HFFc6 (cell line): Measurements from ENCODE around the gene VIPR2. TPM values are rescaled to one million over a fixed set of nuclear protein-coding genes. Genes with fewer than 3 reads are reported as not detected.

Source experiments
- DNase-seq: peaks from one replicate; pipeline ENCODE4 v3.0.0-alpha.2; 2018
- H3K27ac Mint-ChIP-seq: 2 replicates; pipeline ENCODE4 v1.8.0; 2020; ENCODE audit warnings: mild to moderate bottlenecking, mixed read lengths
- H3K27me3 Mint-ChIP-seq: 2 replicates; pipeline ENCODE4 v1.8.0; 2021; ENCODE audit warnings: mild to moderate bottlenecking, moderate library complexity, mixed read lengths; ENCODE audit not compliant: insufficient read depth
- H3K36me3 Mint-ChIP-seq: 2 replicates; pipeline ENCODE4 v1.8.0; 2021; ENCODE audit warnings: low read depth, mixed read lengths
- H3K4me1 Mint-ChIP-seq: 2 replicates; pipeline ENCODE4 v1.8.0; 2020; ENCODE audit warnings: low read depth, mixed read lengths
- H3K4me3 Mint-ChIP-seq: 2 replicates; pipeline ENCODE4 v1.8.0; 2020; ENCODE audit warnings: mild to moderate bottlenecking, moderate library complexity, mixed read lengths
- H3K9me3 Mint-ChIP-seq: 2 replicates; pipeline ENCODE4 v1.8.0; 2020; ENCODE audit warnings: mild to moderate bottlenecking, mixed read lengths
- total RNA-seq, 6 experiments: library from RNA; stranded (reverse); fragmentation: NEBNext Ultra II Directional; extraction: Animal tissue kit (Norgen Biotek cat#: 25700); gene quantifications; 2 replicates in 1 of 6; 3 replicates in 5 of 6; pipeline ENCODE4 v1.2.3, GENCODE V29; 2021
- TF ChIP-seq, protein P1 (sequence below): fragments of 200-600 bp; sonication (generic); IDR thresholded peaks from 2 replicates; pipeline ENCODE4 v1.5.0; 2021; ENCODE audit warnings: antibody characterized with exemption, mild to moderate bottlenecking

VIPR2 gene
- total RNA-seq, 6 experiments from 2014 or later, result not detected

DNA sequence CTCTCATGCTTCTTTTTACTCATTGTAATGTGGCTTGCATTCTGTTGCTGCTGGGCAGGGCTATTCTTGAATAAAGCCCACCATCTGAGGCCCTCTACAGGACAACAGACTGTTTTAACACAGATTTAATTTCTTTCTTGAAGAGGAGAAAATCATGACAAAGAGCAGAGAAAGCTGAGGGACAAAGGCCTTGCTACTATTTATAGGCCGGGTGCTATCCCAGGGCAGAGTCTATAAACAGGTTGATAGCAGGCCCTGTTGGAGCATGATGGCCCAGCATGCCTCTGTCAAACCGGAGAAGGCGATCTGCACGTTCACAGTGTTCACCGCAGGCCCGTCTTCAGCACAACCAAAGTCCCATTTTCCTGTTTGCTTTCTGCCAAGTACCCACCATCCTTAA is 3.0 kb downstream of the VIPR2 start:
- H3K9me3 Mint-ChIP-seq, result peaks cover 25% of the 10 kb centered on the region
- no peaks in the 10 kb centered on the region for H3K36me3 Mint-ChIP-seq
- H3K27me3 Mint-ChIP-seq, result peaks cover 2% of the 10 kb centered on the region
- no peak overlapping the region for H3K27ac Mint-ChIP-seq
- TF ChIP-seq, protein P1, sequence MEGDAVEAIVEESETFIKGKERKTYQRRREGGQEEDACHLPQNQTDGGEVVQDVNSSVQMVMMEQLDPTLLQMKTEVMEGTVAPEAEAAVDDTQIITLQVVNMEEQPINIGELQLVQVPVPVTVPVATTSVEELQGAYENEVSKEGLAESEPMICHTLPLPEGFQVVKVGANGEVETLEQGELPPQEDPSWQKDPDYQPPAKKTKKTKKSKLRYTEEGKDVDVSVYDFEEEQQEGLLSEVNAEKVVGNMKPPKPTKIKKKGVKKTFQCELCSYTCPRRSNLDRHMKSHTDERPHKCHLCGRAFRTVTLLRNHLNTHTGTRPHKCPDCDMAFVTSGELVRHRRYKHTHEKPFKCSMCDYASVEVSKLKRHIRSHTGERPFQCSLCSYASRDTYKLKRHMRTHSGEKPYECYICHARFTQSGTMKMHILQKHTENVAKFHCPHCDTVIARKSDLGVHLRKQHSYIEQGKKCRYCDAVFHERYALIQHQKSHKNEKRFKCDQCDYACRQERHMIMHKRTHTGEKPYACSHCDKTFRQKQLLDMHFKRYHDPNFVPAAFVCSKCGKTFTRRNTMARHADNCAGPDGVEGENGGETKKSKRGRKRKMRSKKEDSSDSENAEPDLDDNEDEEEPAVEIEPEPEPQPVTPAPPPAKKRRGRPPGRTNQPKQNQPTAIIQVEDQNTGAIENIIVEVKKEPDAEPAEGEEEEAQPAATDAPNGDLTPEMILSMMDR, result no peak
- H3K4me1 Mint-ChIP-seq, result no peaks in the 10 kb centered on the region
- DNase-seq, result no peak
- no peak overlapping the region for H3K4me3 Mint-ChIP-seq

DNA sequence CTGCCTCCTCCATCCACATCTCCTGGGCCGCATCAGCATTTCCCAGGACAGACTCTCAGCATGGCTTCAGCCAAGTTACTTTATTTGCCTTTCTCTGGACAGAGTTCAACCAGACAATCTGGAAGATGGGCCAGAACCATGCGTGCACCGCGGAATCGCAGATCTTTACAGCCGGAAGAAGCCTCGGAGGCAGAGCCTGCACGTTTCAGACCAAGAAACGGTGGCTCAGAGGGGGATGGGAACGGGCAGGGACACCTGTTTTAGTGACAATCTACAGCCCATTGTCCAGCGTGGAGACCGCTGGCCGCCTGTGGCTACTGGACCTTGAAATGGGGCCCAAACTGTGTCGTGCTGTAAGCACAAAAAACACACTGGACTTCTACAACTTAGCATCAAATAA is 3.5 kb downstream of the VIPR2 start:
- H3K36me3 Mint-ChIP-seq, result no peaks in the 10 kb centered on the region
- DNase-seq, result no peak
- H3K9me3 Mint-ChIP-seq, result peaks cover 30% of the 10 kb centered on the region
- peaks cover 2% of the 10 kb centered on the region for H3K27me3 Mint-ChIP-seq
- no peak overlapping the region for H3K27ac Mint-ChIP-seq
- no peaks in the 10 kb centered on the region for H3K4me1 Mint-ChIP-seq
- H3K4me3 Mint-ChIP-seq, result no peak overlapping the region
- TF ChIP-seq, protein P1, result no peak

DNA sequence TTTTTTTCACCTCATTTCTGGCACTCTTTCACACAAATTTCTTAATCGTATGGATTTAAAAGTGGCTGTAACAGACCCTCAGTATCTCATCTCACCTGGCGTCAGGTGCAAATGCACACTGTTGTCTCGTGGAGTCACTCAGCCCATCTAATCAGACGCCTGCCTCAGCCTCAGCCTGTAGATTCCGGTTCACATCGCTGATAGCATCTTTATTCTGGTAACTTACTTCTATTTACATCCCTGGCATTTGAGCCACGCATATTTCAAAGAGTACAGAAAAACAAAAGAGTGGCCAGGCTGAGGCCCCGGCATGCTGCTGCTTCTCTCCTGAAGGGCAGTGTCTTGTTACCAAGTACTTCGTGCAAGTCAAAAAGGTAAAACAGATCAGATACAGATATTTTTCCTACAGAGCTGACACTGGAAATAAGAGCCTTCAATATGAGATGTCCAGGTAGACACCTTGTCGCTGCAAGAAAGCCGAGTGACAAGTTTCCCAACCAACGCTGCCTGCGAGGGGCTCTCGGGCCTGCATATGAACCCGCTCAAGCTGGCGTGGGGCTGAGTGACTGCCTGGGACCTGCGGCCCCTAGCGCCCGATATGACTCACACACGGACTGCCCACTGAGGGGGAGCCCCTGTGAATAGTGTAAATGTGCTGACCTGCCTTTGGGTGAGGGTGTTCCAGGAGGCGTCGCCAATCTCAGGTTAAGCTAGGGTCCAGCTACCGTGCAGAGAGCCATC is 4.3 kb downstream of the VIPR2 start:
- TF ChIP-seq, protein P1, result no peak
- Mint-ChIP-seq H3K9me3 (peaks cover 33% of the 10 kb centered on the region), H3K4me1 (no peaks in the 10 kb centered on the region), H3K4me3 (no peak overlapping the region), H3K36me3 (no peaks in the 10 kb centered on the region), H3K27me3 (peaks cover 2% of the 10 kb centered on the region), H3K27ac (no peak overlapping the region)
- no peak for DNase-seq

DNA sequence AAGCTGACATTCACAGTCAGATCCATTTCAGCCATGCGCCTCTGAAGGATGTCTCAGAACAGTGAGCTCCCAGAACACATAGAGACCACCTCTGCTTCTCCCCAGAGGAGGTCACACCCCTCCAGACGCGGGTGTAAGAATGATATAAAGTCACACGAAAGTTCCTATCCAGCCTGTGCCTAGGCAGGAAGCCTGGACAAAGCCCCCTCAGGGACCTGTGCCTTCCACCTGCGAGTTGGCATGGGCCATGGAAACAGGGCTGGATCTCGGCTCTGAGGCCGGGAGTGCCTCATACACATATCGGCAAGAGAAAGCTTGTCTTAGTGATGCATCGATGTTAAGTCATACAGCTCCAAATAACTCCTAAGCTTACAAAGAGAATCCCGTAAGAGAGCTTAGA is 5.0 kb downstream of the VIPR2 start:
- no peak overlapping the region for H3K4me3 Mint-ChIP-seq
- H3K27me3 Mint-ChIP-seq, result peaks cover 2% of the 10 kb centered on the region
- no peaks in the 10 kb centered on the region for H3K36me3 Mint-ChIP-seq
- no peak overlapping the region for H3K27ac Mint-ChIP-seq
- peaks cover 33% of the 10 kb centered on the region for H3K9me3 Mint-ChIP-seq
- H3K4me1 Mint-ChIP-seq, result no peaks in the 10 kb centered on the region
- TF ChIP-seq, protein P1, result no peak
- no peak for DNase-seq

DNA sequence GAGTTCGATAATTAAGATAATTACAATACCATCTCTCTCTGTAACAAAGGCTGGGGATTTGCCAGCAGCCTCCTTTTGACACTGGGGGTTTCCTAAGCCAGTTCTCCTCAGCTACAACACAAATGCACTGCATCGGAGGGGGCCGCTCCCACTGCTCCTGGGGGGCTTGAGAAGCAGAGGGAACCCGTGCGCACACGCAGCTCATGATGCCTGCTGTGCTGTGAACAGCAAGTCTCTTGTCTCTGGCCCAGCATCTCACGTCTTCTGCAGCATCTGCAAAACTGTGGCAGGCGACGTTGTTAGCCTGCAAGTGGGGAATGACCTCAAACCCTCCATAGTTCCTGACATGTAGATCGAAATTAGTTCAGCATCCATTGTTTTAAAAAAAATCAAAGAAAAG is 5.5 kb downstream of the VIPR2 start:
- peaks cover 33% of the 10 kb centered on the region for H3K9me3 Mint-ChIP-seq
- H3K4me3 Mint-ChIP-seq, result no peak overlapping the region
- no peaks in the 10 kb centered on the region for H3K36me3 Mint-ChIP-seq
- no peak for DNase-seq
- TF ChIP-seq, protein P1, result no peak
- H3K27me3 Mint-ChIP-seq, result peaks cover 2% of the 10 kb centered on the region
- no peaks in the 10 kb centered on the region for H3K4me1 Mint-ChIP-seq
- H3K27ac Mint-ChIP-seq, result no peak overlapping the region
